ENCODE data around the gene ITIH2. TPM values are rescaled to one million over a fixed set of nuclear protein-coding genes. Genes with fewer than 3 reads are reported as not detected.

Gene ITIH2
- total and polyA plus RNA-seq, 2 of the 8 experiments (the other 6 are each of a cell fraction or from before 2014, with no cell fraction given), result not detected

GRCh38 chr10:7686351-7687171 lies 16.6 kb upstream of the ITIH2 start (continued):
- TF ChIP-seq NANOG (IDR thresholded peaks at IDR 0.05; ENCODE audit: insufficient read depth, low read depth, low read length, poor library complexity, severe bottlenecking) (no peak), E2F6 (IDR thresholded peaks at IDR 0.05) (no peak), TAF7 (optimal IDR thresholded peaks at IDR 0.05; ENCODE audit: borderline replicate concordance, low read depth, low read length) (no peak)

Measured in H1 (cell line).